ENCODE data around the gene PEPD. TPM values are rescaled to one million over a fixed set of nuclear protein-coding genes. Genes with fewer than 3 reads are reported as not detected.

Gene PEPD
- total RNA-seq, 1 experiment from 2014 or later, result 83.1 TPM

DNA sequence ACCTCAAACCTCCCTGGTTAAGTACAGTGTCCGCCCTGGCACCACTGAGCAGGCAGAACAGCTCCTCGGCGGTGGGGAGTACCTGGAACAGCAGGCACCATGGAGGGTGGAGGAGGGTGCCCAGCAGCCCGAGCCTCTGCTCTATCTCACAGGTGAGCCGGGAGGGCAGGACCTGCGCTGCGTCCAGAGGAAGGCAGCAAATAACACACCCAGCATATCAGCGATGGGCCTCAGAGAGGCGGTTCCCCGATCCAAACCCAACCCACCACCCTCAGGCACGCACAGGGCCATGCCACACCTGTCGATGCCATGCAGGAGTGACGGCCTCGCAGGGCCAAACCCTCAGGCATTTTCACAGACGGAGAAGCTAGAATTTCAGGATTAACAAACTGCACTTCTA is 11.8 kb downstream of the PEPD start (continued):
- TF ChIP-seq, protein P1, sequence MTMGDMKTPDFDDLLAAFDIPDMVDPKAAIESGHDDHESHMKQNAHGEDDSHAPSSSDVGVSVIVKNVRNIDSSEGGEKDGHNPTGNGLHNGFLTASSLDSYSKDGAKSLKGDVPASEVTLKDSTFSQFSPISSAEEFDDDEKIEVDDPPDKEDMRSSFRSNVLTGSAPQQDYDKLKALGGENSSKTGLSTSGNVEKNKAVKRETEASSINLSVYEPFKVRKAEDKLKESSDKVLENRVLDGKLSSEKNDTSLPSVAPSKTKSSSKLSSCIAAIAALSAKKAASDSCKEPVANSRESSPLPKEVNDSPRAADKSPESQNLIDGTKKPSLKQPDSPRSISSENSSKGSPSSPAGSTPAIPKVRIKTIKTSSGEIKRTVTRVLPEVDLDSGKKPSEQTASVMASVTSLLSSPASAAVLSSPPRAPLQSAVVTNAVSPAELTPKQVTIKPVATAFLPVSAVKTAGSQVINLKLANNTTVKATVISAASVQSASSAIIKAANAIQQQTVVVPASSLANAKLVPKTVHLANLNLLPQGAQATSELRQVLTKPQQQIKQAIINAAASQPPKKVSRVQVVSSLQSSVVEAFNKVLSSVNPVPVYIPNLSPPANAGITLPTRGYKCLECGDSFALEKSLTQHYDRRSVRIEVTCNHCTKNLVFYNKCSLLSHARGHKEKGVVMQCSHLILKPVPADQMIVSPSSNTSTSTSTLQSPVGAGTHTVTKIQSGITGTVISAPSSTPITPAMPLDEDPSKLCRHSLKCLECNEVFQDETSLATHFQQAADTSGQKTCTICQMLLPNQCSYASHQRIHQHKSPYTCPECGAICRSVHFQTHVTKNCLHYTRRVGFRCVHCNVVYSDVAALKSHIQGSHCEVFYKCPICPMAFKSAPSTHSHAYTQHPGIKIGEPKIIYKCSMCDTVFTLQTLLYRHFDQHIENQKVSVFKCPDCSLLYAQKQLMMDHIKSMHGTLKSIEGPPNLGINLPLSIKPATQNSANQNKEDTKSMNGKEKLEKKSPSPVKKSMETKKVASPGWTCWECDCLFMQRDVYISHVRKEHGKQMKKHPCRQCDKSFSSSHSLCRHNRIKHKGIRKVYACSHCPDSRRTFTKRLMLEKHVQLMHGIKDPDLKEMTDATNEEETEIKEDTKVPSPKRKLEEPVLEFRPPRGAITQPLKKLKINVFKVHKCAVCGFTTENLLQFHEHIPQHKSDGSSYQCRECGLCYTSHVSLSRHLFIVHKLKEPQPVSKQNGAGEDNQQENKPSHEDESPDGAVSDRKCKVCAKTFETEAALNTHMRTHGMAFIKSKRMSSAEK (CRISPR knock-in tag; IDR thresholded peaks at IDR 0.05; ENCODE audit: borderline replicate concordance), result no peak

DNA sequence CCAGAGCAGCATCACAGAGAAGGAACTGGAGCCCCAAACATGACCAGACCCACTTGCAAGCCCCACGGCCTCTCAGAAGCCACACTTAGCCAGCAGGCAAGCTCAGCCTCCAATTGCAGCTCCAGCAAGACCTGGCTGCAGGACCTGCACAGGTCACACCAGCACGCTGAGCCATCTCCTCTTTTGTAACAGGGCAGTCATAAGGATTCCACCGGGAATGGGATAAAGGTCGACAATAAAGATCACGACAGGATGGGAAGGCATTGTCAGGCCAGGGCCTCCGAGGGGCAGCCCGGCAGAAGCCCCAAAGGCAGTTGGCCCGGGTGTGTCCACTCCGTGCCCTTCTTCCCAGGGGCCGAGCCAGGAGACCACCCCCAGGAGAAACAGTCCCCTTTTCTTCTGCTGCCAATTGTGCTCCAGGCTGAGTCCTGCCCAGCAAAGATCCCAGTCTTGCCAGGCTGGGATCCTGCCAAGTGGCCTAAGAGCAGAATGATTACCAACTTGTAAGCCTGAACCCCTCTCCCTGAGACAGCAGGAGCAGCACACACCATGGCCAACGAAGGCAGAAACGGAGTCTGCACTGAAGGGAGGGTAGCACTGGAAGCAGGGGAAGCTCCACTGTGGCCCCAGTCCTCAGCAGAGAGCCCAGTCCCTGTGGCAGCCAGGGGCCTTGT is 12.5 kb downstream of the PEPD start:
- DNase-seq (ENCODE audit: low spot score) (no peak), ATAC-seq (no peak)
- H3K9me3 Mint-ChIP-seq, result no peaks in the 10 kb centered on the region
- POLR2A ChIA-PET, result no interaction called here
- H3K27ac Mint-ChIP-seq, result no peak overlapping the region
- TF ChIP-seq NR3C1 (CRISPR knock-in tag; conservative IDR thresholded peaks at IDR 0.05; ENCODE audit: low read depth), result no peak
- TF ChIP-seq, protein P2, sequence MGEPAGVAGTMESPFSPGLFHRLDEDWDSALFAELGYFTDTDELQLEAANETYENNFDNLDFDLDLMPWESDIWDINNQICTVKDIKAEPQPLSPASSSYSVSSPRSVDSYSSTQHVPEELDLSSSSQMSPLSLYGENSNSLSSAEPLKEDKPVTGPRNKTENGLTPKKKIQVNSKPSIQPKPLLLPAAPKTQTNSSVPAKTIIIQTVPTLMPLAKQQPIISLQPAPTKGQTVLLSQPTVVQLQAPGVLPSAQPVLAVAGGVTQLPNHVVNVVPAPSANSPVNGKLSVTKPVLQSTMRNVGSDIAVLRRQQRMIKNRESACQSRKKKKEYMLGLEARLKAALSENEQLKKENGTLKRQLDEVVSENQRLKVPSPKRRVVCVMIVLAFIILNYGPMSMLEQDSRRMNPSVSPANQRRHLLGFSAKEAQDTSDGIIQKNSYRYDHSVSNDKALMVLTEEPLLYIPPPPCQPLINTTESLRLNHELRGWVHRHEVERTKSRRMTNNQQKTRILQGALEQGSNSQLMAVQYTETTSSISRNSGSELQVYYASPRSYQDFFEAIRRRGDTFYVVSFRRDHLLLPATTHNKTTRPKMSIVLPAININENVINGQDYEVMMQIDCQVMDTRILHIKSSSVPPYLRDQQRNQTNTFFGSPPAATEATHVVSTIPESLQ (CRISPR knock-in tag; IDR thresholded peaks at IDR 0.05), result no peak
- TF ChIP-seq, protein P3, sequence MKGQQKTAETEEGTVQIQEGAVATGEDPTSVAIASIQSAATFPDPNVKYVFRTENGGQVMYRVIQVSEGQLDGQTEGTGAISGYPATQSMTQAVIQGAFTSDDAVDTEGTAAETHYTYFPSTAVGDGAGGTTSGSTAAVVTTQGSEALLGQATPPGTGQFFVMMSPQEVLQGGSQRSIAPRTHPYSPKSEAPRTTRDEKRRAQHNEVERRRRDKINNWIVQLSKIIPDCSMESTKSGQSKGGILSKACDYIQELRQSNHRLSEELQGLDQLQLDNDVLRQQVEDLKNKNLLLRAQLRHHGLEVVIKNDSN (CRISPR knock-in tag; IDR thresholded peaks at IDR 0.05), result no peak
- TF ChIP-seq TP53 (CRISPR knock-in tag; IDR thresholded peaks at IDR 0.05), result no peak
- TF ChIP-seq, protein P1 (CRISPR knock-in tag; IDR thresholded peaks at IDR 0.05; ENCODE audit: borderline replicate concordance), result no peak
- TF ChIP-seq, protein P4, sequence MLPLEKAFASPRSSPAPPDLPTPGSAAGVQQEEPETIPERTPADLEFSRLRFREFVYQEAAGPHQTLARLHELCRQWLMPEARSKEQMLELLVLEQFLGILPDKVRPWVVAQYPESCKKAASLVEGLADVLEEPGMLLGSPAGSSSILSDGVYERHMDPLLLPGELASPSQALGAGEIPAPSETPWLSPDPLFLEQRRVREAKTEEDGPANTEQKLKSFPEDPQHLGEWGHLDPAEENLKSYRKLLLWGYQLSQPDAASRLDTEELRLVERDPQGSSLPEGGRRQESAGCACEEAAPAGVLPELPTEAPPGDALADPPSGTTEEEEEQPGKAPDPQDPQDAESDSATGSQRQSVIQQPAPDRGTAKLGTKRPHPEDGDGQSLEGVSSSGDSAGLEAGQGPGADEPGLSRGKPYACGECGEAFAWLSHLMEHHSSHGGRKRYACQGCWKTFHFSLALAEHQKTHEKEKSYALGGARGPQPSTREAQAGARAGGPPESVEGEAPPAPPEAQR (CRISPR knock-in tag; IDR thresholded peaks at IDR 0.05), result no peak
- no peak for TF ChIP-seq HMGA2 (CRISPR knock-in tag; IDR thresholded peaks at IDR 0.05)
- TF ChIP-seq JAZF1 (CRISPR knock-in tag; IDR thresholded peaks at IDR 0.05), result no peak
- TF ChIP-seq SP1 (CRISPR knock-in tag; conservative IDR thresholded peaks at IDR 0.05), result no peak
- TF ChIP-seq NFYB (CRISPR knock-in tag; conservative IDR thresholded peaks at IDR 0.05; ENCODE audit: low read depth), result no peak
- no peak for TF ChIP-seq ZNF671 (CRISPR knock-in tag; IDR thresholded peaks at IDR 0.05)
- no peak for TF ChIP-seq ZNF396 (CRISPR knock-in tag; IDR thresholded peaks at IDR 0.05; ENCODE audit: borderline replicate concordance)
- TF ChIP-seq NFATC4 (CRISPR knock-in tag; IDR thresholded peaks at IDR 0.05), result no peak
- TF ChIP-seq, protein P5, sequence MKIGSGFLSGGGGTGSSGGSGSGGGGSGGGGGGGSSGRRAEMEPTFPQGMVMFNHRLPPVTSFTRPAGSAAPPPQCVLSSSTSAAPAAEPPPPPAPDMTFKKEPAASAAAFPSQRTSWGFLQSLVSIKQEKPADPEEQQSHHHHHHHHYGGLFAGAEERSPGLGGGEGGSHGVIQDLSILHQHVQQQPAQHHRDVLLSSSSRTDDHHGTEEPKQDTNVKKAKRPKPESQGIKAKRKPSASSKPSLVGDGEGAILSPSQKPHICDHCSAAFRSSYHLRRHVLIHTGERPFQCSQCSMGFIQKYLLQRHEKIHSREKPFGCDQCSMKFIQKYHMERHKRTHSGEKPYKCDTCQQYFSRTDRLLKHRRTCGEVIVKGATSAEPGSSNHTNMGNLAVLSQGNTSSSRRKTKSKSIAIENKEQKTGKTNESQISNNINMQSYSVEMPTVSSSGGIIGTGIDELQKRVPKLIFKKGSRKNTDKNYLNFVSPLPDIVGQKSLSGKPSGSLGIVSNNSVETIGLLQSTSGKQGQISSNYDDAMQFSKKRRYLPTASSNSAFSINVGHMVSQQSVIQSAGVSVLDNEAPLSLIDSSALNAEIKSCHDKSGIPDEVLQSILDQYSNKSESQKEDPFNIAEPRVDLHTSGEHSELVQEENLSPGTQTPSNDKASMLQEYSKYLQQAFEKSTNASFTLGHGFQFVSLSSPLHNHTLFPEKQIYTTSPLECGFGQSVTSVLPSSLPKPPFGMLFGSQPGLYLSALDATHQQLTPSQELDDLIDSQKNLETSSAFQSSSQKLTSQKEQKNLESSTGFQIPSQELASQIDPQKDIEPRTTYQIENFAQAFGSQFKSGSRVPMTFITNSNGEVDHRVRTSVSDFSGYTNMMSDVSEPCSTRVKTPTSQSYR (CRISPR knock-in tag; IDR thresholded peaks at IDR 0.05), result no peak
- TF ChIP-seq TEAD4 (CRISPR knock-in tag; IDR thresholded peaks at IDR 0.05), result no peak
- no peak for TF ChIP-seq NFE2L1 (CRISPR knock-in tag; IDR thresholded peaks at IDR 0.05)
- no peak overlapping the region for H3K4me3 Mint-ChIP-seq
- H3K27me3 Mint-ChIP-seq (ENCODE audit: low read depth), result no peaks in the 10 kb centered on the region
- CTCF ChIA-PET, result no interaction called here
- H3K4me1 Mint-ChIP-seq, result peaks cover 23% of the 10 kb centered on the region
- H3K36me3 Mint-ChIP-seq, result no peaks in the 10 kb centered on the region; the same call in 1 of the 2 replicates

All from WTC11 (cell line).